Measurements from ENCODE around the gene USP2.

GRCh38 chr11:119378851-119379465, 2.5 kb downstream of the USP2 start:
- no peak for TF ChIP-seq CREB5 (CRISPR knock-in tag; IDR thresholded peaks at IDR 0.05; ENCODE audit: low read depth)
- TF ChIP-seq ESRRG (CRISPR knock-in tag; IDR thresholded peaks at IDR 0.05): no peak

All from SK-N-SH treated with all-trans-retinoic acid at 6 μM for 48 hours (cell line).